CD4-positive, alpha-beta memory T cell (primary cell): ENCODE measurements around the gene TTC17. TPM values are rescaled to one million over a fixed set of nuclear protein-coding genes. Genes with fewer than 3 reads are reported as not detected.

ENCODE experiments used
- CTCF ChIA-PET: fragments of 350-600 bp; sonication (Branson Sonifier 250); formaldehyde crosslinking; loops from one replicate; lab custom pipeline; 2021; ENCODE audit warnings: inconsistent platforms; ENCODE audit not compliant: partially characterized antibody; lab: Charles Lee
- POLR2A ChIA-PET: fragments of 350-600 bp; sonication (Branson Sonifier 250); formaldehyde crosslinking; loops from one replicate; lab custom pipeline; 2021; ENCODE audit not compliant: partially characterized antibody; lab: Charles Lee
- DNase-seq, 5 donors: peaks; one replicate each; pipeline versions ENCODE4 v3.0.0 to v3.0.0-alpha.2; 2020 to 2022; ENCODE audit warnings: mixed read lengths in 1 of 5
- H3K27ac ChIP-seq: one replicate; pipeline ENCODE4 v1.7.0; 2013; ENCODE audit warnings: low read depth, low read length
- H3K27me3 ChIP-seq: 2 replicates; pipeline ENCODE4 v1.7.0; 2013; ENCODE audit warnings: mild to moderate bottlenecking, low read length, moderate library complexity; ENCODE audit not compliant: insufficient read depth
- H3K36me3 ChIP-seq: 2 replicates; pipeline ENCODE4 v1.7.0; 2013; ENCODE audit warnings: mild to moderate bottlenecking, low read length, moderate library complexity; ENCODE audit not compliant: insufficient read depth
- H3K4me1 ChIP-seq: 2 replicates; pipeline ENCODE4 v1.7.0; 2013; ENCODE audit warnings: mild to moderate bottlenecking, low read length, moderate library complexity; ENCODE audit not compliant: insufficient read depth
- H3K4me3 ChIP-seq, 2 donors: one replicate each; pipeline ENCODE4 v1.7.0; 2013; ENCODE audit warnings: low read length in 2 of 2, mild to moderate bottlenecking in 1 of 2
- H3K9me3 ChIP-seq, 2 donors: one replicate each; pipeline ENCODE4 v1.7.0; 2013; ENCODE audit warnings: low read length in 2 of 2, control low read depth in 1 of 2; ENCODE audit not compliant: control insufficient read depth in 1 of 2
- H3K27ac Mint-ChIP-seq, 7 donors: one replicate each; pipeline ENCODE4 v1.8.0; 2020 to 2021; ENCODE audit warnings: mixed read lengths in 7 of 7, mild to moderate bottlenecking in 6 of 7, inconsistent platforms in 3 of 7, moderate library complexity in 3 of 7
- H3K27me3 Mint-ChIP-seq, 2 donors: one replicate each; pipeline ENCODE4 v1.8.0; 2020 to 2021; ENCODE audit warnings: mixed read lengths in 2 of 2
- H3K36me3 Mint-ChIP-seq, 2 donors: one replicate each; pipeline ENCODE4 v1.8.0; 2020 to 2021; ENCODE audit warnings: mixed read lengths in 2 of 2, inconsistent platforms in 1 of 2, mild to moderate bottlenecking in 1 of 2
- H3K4me1 Mint-ChIP-seq, 4 donors: one replicate each; pipeline ENCODE4 v1.8.0; 2020 to 2021; ENCODE audit warnings: mixed read lengths in 4 of 4, mild to moderate bottlenecking in 1 of 4
- H3K4me3 Mint-ChIP-seq, 8 donors: one replicate each; pipeline ENCODE4 v1.8.0; 2020 to 2021; ENCODE audit warnings: mixed read lengths in 8 of 8, mild to moderate bottlenecking in 7 of 8, moderate library complexity in 6 of 8, inconsistent platforms in 3 of 8
- H3K9me3 Mint-ChIP-seq, 8 donors: one replicate each; pipeline ENCODE4 v1.8.0; 2020 to 2021; ENCODE audit warnings: mixed read lengths in 8 of 8, mild to moderate bottlenecking in 5 of 8, inconsistent platforms in 3 of 8, moderate library complexity in 1 of 8
- intact Hi-C: fragments of 100-400 bp; cut with micrococcal nuclease; formaldehyde crosslinking; loops from one replicate; pipeline ENCODE4 v1.15.1; 2023
- polyA plus RNA-seq, 2 donors: library from polyadenylated mRNA; unstranded; fragments of 300-500 nt; fragmentation: Illumina TruSeq; gene quantifications; one replicate each; pipeline ENCODE4 v1.2.3, GENCODE V29; 2021
- total RNA-seq, 2 experiments: library from RNA; stranded (reverse); gene quantifications; one replicate each; pipeline ENCODE4 v1.2.3, GENCODE V29; 2021

TTC17 gene, protein sequence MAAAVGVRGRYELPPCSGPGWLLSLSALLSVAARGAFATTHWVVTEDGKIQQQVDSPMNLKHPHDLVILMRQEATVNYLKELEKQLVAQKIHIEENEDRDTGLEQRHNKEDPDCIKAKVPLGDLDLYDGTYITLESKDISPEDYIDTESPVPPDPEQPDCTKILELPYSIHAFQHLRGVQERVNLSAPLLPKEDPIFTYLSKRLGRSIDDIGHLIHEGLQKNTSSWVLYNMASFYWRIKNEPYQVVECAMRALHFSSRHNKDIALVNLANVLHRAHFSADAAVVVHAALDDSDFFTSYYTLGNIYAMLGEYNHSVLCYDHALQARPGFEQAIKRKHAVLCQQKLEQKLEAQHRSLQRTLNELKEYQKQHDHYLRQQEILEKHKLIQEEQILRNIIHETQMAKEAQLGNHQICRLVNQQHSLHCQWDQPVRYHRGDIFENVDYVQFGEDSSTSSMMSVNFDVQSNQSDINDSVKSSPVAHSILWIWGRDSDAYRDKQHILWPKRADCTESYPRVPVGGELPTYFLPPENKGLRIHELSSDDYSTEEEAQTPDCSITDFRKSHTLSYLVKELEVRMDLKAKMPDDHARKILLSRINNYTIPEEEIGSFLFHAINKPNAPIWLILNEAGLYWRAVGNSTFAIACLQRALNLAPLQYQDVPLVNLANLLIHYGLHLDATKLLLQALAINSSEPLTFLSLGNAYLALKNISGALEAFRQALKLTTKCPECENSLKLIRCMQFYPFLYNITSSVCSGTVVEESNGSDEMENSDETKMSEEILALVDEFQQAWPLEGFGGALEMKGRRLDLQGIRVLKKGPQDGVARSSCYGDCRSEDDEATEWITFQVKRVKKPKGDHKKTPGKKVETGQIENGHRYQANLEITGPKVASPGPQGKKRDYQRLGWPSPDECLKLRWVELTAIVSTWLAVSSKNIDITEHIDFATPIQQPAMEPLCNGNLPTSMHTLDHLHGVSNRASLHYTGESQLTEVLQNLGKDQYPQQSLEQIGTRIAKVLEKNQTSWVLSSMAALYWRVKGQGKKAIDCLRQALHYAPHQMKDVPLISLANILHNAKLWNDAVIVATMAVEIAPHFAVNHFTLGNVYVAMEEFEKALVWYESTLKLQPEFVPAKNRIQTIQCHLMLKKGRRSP
- total RNA-seq, result 100 to 1,000 TPM; 105 to 112 TPM
- 10 to 100 TPM; 50.7 to 59.5 TPM for polyA plus RNA-seq

DNA sequence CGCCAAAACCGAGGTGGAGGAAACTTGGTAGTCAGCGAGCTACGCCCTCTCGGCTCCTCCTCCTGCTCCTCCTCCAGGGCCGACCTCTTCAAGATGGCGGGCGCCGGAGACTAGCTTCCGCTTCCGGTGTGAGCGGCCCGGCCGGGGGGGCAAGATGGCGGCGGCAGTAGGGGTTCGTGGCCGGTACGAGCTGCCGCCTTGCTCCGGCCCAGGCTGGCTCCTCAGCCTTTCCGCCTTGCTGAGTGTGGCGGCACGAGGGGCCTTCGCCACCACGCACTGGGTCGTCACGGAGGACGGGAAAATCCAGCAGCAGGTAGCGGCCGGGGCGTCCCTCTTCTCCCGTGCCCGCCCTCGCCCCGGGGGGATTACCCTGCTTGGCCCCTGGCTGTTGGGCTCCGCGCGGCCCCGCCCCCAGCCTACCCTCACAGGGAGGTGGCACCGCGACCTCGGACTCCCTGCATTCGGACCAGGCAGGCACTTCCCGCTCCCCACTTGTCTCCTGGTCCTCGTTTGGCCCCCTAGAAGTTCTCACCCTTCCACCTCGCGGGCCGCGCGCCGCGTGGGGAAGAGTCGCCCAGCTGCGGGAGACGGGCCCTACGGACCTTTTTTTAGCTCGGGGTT is at the start of gene TTC17:
TSS of gene TTC17 (plus strand) at position 120 of the 621 bp plus-strand sequence. CDS start at position 155, 35 bp downstream.
- Histone ChIP-seq H3K36me3 (no peaks in the 10 kb centered on the region), H3K4me3 (peak within 1 kb of the TSS; percentile 51 to 89), H3K4me1 (peaks cover 32% of the 10 kb centered on the region), H3K27ac (peak within 1 kb of the TSS; percentile 92), H3K27me3 (no peaks in the 10 kb centered on the region), H3K9me3 (no peaks in the 10 kb centered on the region)
- CTCF ChIA-PET, result interaction anchor here (0.9 to 6.1 kb wide), 7 partner anchors 8 to 60 kb away, joined by 3 to 59 read pairs (median 3); partner anchors contain the start of gene API5
- Mint-ChIP-seq H3K9me3 (peaks cover 0 to 2% (median 0%) of the 10 kb centered on the region in 8 donors), H3K4me1 (peaks cover 31 to 60% (median 47%) of the 10 kb centered on the region in 4 donors), H3K4me3 (peak within 1 kb of the TSS; percentile 94 to 100 (median 99)), H3K36me3 (peaks cover 3 to 27% of the 10 kb centered on the region in 2 donors), H3K27ac (peak within 1 kb of the TSS; percentile 96 to 99 (median 98)), H3K27me3 (no peaks in the 10 kb centered on the region)
- POLR2A ChIA-PET, result interaction anchor here (0.8 to 5.6 kb wide), 7 partner anchors 8 to 322 kb away, joined by 3 to 61 read pairs (median 7); partner anchors contain the start of genes API5 and HSD17B12
- peak; percentile 89 to 95 (median 90) for DNase-seq
- intact Hi-C loops, result loop anchor here (1.0 to 2.0 kb wide), 4 partner anchors 48 to 521 kb away; partner anchors contain the start of genes ALKBH3, API5 and HSD17B12

DNA sequence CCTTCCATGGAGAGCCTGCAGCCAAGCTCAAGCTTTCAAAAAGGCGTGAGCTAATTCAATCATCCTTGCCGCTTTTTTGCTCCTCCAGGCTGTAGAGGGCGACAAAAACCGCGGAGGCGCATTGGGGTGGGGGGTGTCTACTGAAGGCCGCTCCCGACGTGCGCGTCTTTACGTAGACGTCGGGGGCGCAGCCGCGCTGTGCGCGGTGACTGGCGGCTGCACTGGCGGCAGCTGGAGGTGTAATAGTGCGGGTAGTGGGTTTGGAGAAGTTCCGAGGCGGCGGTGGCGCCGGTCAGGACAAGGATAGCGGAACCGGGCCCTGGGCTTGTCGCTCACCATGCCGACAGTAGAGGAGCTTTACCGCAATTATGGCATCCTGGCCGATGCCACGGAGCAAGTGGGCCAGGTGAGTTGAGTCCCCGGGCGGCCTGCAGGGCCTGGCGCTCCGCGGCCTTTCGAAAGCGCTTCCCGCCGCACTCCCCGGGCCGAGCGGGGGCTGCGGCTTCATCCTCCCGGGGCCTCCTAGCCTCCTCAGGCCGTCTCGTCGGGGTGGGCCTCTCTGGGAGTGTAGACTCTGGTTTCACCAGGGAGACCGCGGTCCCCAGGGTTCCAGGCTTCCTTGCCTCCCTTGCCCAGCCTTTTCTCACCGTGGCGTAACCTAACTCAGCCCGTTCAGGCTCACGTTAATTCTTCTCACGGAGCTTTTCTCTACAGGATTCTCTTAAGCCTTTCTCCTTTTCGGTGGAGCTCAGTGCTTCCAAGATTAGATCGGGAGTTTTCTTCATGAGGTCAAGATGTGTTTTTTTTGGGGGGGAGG is 46.7 kb upstream of the TTC17 start, which contains the start of gene API5:
TSS of gene API5 (plus strand) at position 206 of the 817 bp plus-strand sequence. CDS start at position 338, 132 bp downstream.
- Mint-ChIP-seq H3K27me3 (no peaks in the 10 kb centered on the region), H3K4me3 (peak within 1 kb of the TSS; percentile 92 to 99 (median 97)), H3K36me3 (peaks cover 0 to 17% of the 10 kb centered on the region in 2 donors), H3K4me1 (peaks cover 35 to 55% (median 46%) of the 10 kb centered on the region in 4 donors), H3K27ac (peak within 1 kb of the TSS; percentile 89 to 99 (median 97)), H3K9me3 (no peaks in the 10 kb centered on the region)
- ChIA-PET CTCF (interaction anchor here (0.6 to 3.5 kb wide), 14 partner anchors 8 to 572 kb away, joined by 3 to 59 read pairs (median 8); partner anchors contain the start of gene TTC17), POLR2A (interaction anchor here (0.8 to 2.0 kb wide), 4 partner anchors 47 to 369 kb away, joined by 4 to 61 read pairs (median 6); partner anchors contain the start of genes HSD17B12 and TTC17)
- DNase-seq, result peak; percentile 90 to 95 (median 91)
- no peaks in the 10 kb centered on the region for H3K9me3 ChIP-seq
- peak within 1 kb of the TSS; percentile 80 to 98 for H3K4me3 ChIP-seq
- H3K27ac ChIP-seq, result peak within 1 kb of the TSS; percentile 85
- no peaks in the 10 kb centered on the region for H3K27me3 ChIP-seq
- no peaks in the 10 kb centered on the region for H3K36me3 ChIP-seq
- peaks cover 44% of the 10 kb centered on the region for H3K4me1 ChIP-seq
- intact Hi-C loops, result loop anchor here (1.0 to 2.0 kb wide), 4 partner anchors 46 to 569 kb away; partner anchors contain the start of genes ALKBH3, HSD17B12 and TTC17

DNA sequence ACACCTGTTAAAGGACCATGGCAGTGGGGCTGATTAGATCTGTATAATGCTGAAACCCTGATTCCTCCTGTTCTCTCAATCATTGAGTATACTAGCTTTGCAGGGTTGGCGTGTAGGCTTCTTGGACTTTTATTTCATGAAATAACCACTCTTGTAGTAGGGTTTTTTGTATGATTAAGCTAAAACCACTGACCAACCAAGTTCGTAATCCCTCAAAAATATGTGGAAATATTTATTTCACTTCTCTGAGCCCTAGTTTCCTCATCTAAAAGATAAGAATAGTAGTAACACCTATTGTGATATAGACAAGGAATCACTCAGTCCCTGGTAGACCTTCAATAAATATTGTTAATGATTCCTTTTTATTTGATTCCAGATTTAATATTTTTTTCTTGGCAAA is 42.8 kb upstream of the TTC17 start:
- H3K4me3 ChIP-seq, result no peak overlapping the region
- peaks cover 46% of the 10 kb centered on the region for H3K4me1 ChIP-seq
- H3K9me3 Mint-ChIP-seq, result no peaks in the 10 kb centered on the region
- H3K4me1 Mint-ChIP-seq, result peaks cover 34 to 65% (median 49%) of the 10 kb centered on the region in 4 donors
- no peak overlapping the region for H3K27ac ChIP-seq
- DNase-seq, result no peak
- H3K36me3 ChIP-seq, result peaks cover 12% of the 10 kb centered on the region
- H3K9me3 ChIP-seq, result no peaks in the 10 kb centered on the region
- peak overlapping the region in 5 of 7 donors; percentile 2 to 67 (median 59) for H3K27ac Mint-ChIP-seq
- no peaks in the 10 kb centered on the region for H3K27me3 Mint-ChIP-seq
- CTCF ChIA-PET, result no interaction called here
- intact Hi-C loops, result no loop called here
- POLR2A ChIA-PET, result no interaction called here
- H3K36me3 Mint-ChIP-seq, result peaks cover 4 to 40% of the 10 kb centered on the region in 2 donors
- peak overlapping the region in 1 of 8 donors; percentile 9 for H3K4me3 Mint-ChIP-seq
- no peaks in the 10 kb centered on the region for H3K27me3 ChIP-seq

DNA sequence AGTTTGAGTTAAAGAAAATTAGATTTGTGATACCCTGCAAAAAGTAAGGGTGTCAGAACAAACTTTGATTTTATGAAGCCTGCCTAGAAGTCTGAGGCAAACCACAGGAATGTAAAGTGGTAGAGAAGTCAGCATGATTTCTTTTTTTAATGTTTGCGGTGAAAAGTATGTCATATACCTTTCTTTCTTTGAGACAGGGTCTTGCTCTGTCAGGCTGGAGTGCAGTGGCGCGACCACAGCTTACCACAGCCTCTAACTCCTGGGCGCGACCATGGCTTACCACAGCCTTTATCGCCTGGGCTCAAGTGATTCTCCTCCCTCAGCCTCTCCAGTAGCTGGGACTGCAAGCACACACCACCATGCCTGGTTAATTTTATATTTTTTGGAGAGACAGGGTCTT is 42.3 kb upstream of the TTC17 start:
- peaks cover 17% of the 10 kb centered on the region for H3K36me3 ChIP-seq
- H3K27ac ChIP-seq, result no peak overlapping the region
- no peak overlapping the region for H3K4me3 ChIP-seq
- Mint-ChIP-seq H3K4me3 (peak overlapping the region in 4 of 8 donors; percentile 4 to 46 (median 32)), H3K27me3 (no peaks in the 10 kb centered on the region), H3K4me1 (peaks cover 34 to 63% (median 47%) of the 10 kb centered on the region in 4 donors), H3K9me3 (no peaks in the 10 kb centered on the region), H3K27ac (peak overlapping the region; percentile 19 to 67 (median 42)), H3K36me3 (peaks cover 6 to 45% of the 10 kb centered on the region in 2 donors)
- DNase-seq, result peak in 1 of 5 donors; percentile 43
- peaks cover 44% of the 10 kb centered on the region for H3K4me1 ChIP-seq
- no peaks in the 10 kb centered on the region for H3K9me3 ChIP-seq
- CTCF ChIA-PET, result interaction anchor here (1.4 kb wide), 1 partner anchor 34 kb away, joined by 4 read pairs; no protein-coding TSS in a partner anchor
- H3K27me3 ChIP-seq, result no peaks in the 10 kb centered on the region
- POLR2A ChIA-PET, result no interaction called here
- intact Hi-C loops, result no loop called here

DNA sequence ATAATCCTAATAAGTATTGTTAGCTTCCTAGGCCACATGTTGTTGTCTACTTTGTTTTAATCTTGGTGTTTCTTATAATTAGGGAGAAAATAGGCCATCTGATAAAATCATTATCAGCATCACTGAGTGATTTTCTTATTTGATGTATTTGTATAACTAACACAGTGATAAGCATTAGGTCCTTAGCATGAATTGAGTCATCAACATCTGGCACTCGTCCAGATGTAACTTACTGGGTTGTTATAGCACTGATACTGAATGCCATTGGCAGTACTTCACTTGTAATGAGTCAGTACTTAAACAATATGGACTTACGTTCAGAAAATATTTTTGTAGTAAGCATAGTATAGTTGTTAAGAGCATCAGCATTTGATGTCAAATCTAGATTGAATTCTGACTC is 30.7 kb upstream of the TTC17 start:
- peaks cover 0 to 2% (median 0%) of the 10 kb centered on the region in 4 donors for H3K4me1 Mint-ChIP-seq
- no peak overlapping the region for H3K4me3 Mint-ChIP-seq
- no peaks in the 10 kb centered on the region for H3K9me3 Mint-ChIP-seq
- H3K4me1 ChIP-seq, result no peaks in the 10 kb centered on the region
- H3K4me3 ChIP-seq, result no peak overlapping the region
- no peak overlapping the region for H3K27ac ChIP-seq
- no peaks in the 10 kb centered on the region for H3K9me3 ChIP-seq
- H3K27me3 Mint-ChIP-seq, result no peaks in the 10 kb centered on the region
- H3K36me3 Mint-ChIP-seq, result peaks cover 64 to 86% of the 10 kb centered on the region in 2 donors
- H3K27me3 ChIP-seq, result no peaks in the 10 kb centered on the region
- no peak overlapping the region for H3K27ac Mint-ChIP-seq
- intact Hi-C loops, result no loop called here
- ChIA-PET CTCF (interaction anchor here (0.7 to 4.8 kb wide), 2 partner anchors 15 to 137 kb away, joined by 3 to 24 read pairs; partner anchors contain the start of gene API5), POLR2A (no interaction called here)
- DNase-seq, result no peak
- H3K36me3 ChIP-seq, result peaks cover 93% of the 10 kb centered on the region
